ENCODE results near the gene SDF2L1. TPM values are rescaled to one million over a fixed set of nuclear protein-coding genes. Genes with fewer than 3 reads are reported as not detected.

Gene SDF2L1
- total RNA-seq, 4 donors from 2014 or later, result 11.2 to 23.6 (median 18.7) TPM

DNA sequence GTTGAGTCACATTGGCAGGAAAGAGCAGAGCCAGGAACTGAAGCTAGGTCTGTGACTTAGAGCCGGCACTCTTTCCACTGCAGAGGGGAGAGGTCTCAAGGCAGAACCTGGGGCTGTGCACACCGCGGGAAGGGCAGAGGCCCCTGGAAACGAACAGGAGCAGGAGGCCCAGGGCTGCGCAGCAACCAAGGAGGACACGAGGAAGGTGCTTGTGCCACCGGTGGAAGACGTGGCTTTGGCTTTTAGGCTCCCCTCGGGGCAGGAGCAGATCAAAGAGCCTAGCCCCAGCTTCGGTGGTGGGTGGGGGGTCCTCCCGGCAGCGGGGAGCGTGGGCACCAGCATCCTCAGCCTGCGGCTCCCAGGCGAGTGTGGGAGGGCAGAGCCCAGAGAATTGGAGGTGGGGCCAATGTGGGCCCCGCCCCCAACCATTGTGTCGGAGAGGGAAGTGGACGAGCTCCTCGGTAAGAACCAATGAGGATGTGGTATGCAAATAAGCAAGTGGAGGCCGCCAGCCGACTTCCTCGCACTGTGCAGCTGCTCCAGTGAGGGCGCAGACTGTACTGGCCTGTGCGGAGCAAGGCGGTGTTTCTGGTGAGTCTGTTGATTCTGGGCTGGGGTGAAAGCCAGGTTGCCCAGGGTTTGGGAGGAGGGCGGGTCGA is 9.7 kb upstream of the SDF2L1 start, which contains the start of gene CCDC116:
CCDC116 (plus strand) TSS at position 524 of the 659 bp plus-strand sequence. CDS start 422 bp downstream, outside the sequence.
- TF ChIP-seq POLR2A (IDR thresholded peaks at IDR 0.05), result no peak
- TF ChIP-seq EP300 (IDR thresholded peaks at IDR 0.05), result no peak
- TF ChIP-seq, protein P1, sequence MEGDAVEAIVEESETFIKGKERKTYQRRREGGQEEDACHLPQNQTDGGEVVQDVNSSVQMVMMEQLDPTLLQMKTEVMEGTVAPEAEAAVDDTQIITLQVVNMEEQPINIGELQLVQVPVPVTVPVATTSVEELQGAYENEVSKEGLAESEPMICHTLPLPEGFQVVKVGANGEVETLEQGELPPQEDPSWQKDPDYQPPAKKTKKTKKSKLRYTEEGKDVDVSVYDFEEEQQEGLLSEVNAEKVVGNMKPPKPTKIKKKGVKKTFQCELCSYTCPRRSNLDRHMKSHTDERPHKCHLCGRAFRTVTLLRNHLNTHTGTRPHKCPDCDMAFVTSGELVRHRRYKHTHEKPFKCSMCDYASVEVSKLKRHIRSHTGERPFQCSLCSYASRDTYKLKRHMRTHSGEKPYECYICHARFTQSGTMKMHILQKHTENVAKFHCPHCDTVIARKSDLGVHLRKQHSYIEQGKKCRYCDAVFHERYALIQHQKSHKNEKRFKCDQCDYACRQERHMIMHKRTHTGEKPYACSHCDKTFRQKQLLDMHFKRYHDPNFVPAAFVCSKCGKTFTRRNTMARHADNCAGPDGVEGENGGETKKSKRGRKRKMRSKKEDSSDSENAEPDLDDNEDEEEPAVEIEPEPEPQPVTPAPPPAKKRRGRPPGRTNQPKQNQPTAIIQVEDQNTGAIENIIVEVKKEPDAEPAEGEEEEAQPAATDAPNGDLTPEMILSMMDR (IDR thresholded peaks at IDR 0.05), result no peak
- no peak for TF ChIP-seq POLR2AphosphoS5 (IDR thresholded peaks at IDR 0.05)
- Histone ChIP-seq H3K36me3 (no peaks in the 10 kb centered on the region), H3K4me1 (peaks cover 15% of the 10 kb centered on the region), H3K27me3 (no peaks in the 10 kb centered on the region), H3K9me3 (no peaks in the 10 kb centered on the region), H3K4me3 (no peak within 1 kb of the TSS), H3K27ac (no peak within 1 kb of the TSS)
- DNase-seq (ENCODE audit: low spot score in 2 of 2), result no peak
- 79% methylated on average over 25 of the region's 27 CpGs for WGBS

GRCh38 chr22:21632931-21633330 is 9.2 kb upstream of the SDF2L1 start:
- DNase-seq (ENCODE audit: low spot score in 2 of 2), result no peak
- H3K4me1 ChIP-seq, result peaks cover 15% of the 10 kb centered on the region
- no peak overlapping the region for H3K27ac ChIP-seq
- 89% methylated on average over 16 of the region's 18 CpGs for WGBS
- H3K36me3 ChIP-seq, result no peaks in the 10 kb centered on the region
- TF ChIP-seq POLR2AphosphoS5 (IDR thresholded peaks at IDR 0.05) (no peak), EP300 (IDR thresholded peaks at IDR 0.05) (no peak), POLR2A (IDR thresholded peaks at IDR 0.05) (no peak)
- TF ChIP-seq, protein P1 (IDR thresholded peaks at IDR 0.05), result no peak
- no peak overlapping the region for H3K4me3 ChIP-seq
- no peaks in the 10 kb centered on the region for H3K27me3 ChIP-seq
- H3K9me3 ChIP-seq, result no peaks in the 10 kb centered on the region

DNA sequence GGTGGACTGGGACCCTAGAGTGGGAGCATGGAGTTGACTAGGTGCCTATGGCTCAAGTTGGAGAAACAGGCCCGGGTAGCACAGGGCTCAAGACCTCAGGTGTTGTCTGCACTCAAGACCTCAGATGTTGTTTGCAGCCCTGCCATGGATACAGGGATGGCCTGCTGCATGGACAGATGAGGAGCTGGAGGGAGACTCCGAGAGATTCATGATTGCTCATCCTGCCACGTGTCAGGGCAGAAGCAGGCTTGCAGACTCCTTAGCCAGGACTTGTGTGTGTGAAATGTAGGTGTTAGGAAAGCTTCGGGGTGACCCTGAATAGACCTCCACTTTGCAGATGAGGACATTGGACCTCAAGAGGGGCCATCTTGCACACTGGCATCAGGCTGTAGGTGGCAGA is 8.6 kb upstream of the SDF2L1 start:
- Histone ChIP-seq H3K27ac (no peak overlapping the region), H3K36me3 (no peaks in the 10 kb centered on the region), H3K4me3 (no peak overlapping the region), H3K4me1 (peaks cover 11% of the 10 kb centered on the region), H3K27me3 (no peaks in the 10 kb centered on the region), H3K9me3 (no peaks in the 10 kb centered on the region)
- no peak for TF ChIP-seq EP300 (IDR thresholded peaks at IDR 0.05)
- TF ChIP-seq, protein P1 (IDR thresholded peaks at IDR 0.05), result no peak
- DNase-seq (ENCODE audit: low spot score in 2 of 2), result no peak
- whole genome bisulfite sequencing, result 83% methylated on average over 3 of the region's 4 CpGs

GRCh38 chr22:21634081-21634480 is 8.0 kb upstream of the SDF2L1 start:
- H3K36me3 ChIP-seq, result no peaks in the 10 kb centered on the region
- no peak overlapping the region for H3K4me3 ChIP-seq
- H3K27ac ChIP-seq, result no peak overlapping the region
- TF ChIP-seq, protein P1 (IDR thresholded peaks at IDR 0.05), result no peak
- no peak for TF ChIP-seq POLR2A (IDR thresholded peaks at IDR 0.05)
- no peak for TF ChIP-seq EP300 (IDR thresholded peaks at IDR 0.05)
- TF ChIP-seq POLR2AphosphoS5 (IDR thresholded peaks at IDR 0.05), result no peak
- no CpG with 5 or more reads among the region's 16 CpGs for WGBS
- no peaks in the 10 kb centered on the region for H3K9me3 ChIP-seq
- H3K27me3 ChIP-seq, result no peaks in the 10 kb centered on the region
- peaks cover 5% of the 10 kb centered on the region for H3K4me1 ChIP-seq
- no peak for DNase-seq (ENCODE audit: low spot score in 2 of 2)

GRCh38 chr22:21634844-21635243 is 7.3 kb upstream of the SDF2L1 start:
- DNase-seq (ENCODE audit: low spot score in 2 of 2), result no peak
- 70% methylated on average over 3 of the region's 19 CpGs for WGBS
- Histone ChIP-seq H3K36me3 (no peaks in the 10 kb centered on the region), H3K4me1 (peaks cover 3% of the 10 kb centered on the region), H3K4me3 (no peak overlapping the region), H3K9me3 (no peaks in the 10 kb centered on the region), H3K27ac (no peak overlapping the region), H3K27me3 (no peaks in the 10 kb centered on the region)
- TF ChIP-seq EP300 (IDR thresholded peaks at IDR 0.05) (no peak), POLR2A (IDR thresholded peaks at IDR 0.05) (no peak), POLR2AphosphoS5 (IDR thresholded peaks at IDR 0.05) (no peak)
- TF ChIP-seq, protein P1 (IDR thresholded peaks at IDR 0.05), result no peak

Measured in suprapubic skin (tissue), 4 donors.